Stimulated activated CD8-positive, alpha-beta memory T cell treated with anti-CD3 and anti-CD28 coated beads, Interleukin-7, amount 100 ng/mL, for 4 hours (primary cell): ENCODE measurements around the gene TMX4.
"Not testable (repeated sequence)": the region's sequence is repeated elsewhere in the genome, so short reads cannot be mapped to it uniquely, and the experiment has no call there.

Source experiments
- DNase-seq, 2 donors: peaks; one replicate each; pipeline ENCODE4 v3.0.0-alpha.2; 2020; ENCODE audit warnings: low read depth in 2 of 2

TMX4 gene

GRCh38 chr20:8019246-8019997 is at the start of gene TMX4:
TMX4 (minus strand) TSS chr20:8019761; CDS start chr20:8019613, 148 bp downstream.
- DNase-seq: peak; percentile 81 to 88

GRCh38 chr20:8067082-8067481 is 47.5 kb upstream of the TMX4 start:
- no peak for DNase-seq

- no peak for DNase-seq
Observed at GRCh38 chr20:8066662-8067061, 47.1 kb upstream of the TMX4 start.

- DNase-seq: no peak
Observed at GRCh38 chr20:8065691-8066090, 46.1 kb upstream of the TMX4 start.

GRCh38 chr20:8062756-8063155 is 43.2 kb upstream of the TMX4 start:
- no peak for DNase-seq

- no peak for DNase-seq
Observed at GRCh38 chr20:8061861-8062518, 42.4 kb upstream of the TMX4 start.

- no peak for DNase-seq
Observed at GRCh38 chr20:8060977-8061376, 41.4 kb upstream of the TMX4 start.

- DNase-seq: no peak
Observed at GRCh38 chr20:8057871-8058270, 38.3 kb upstream of the TMX4 start.

- DNase-seq: no peak
Observed at GRCh38 chr20:8055096-8055495, 35.5 kb upstream of the TMX4 start.

- no peak for DNase-seq
Observed at GRCh38 chr20:8050157-8050837, 30.7 kb upstream of the TMX4 start.

GRCh38 chr20:8049310-8049709 is 29.7 kb upstream of the TMX4 start:
- DNase-seq: no peak

- DNase-seq: no peak
Observed at GRCh38 chr20:8045946-8046345, 26.4 kb upstream of the TMX4 start.

GRCh38 chr20:8043687-8044282 is 24.2 kb upstream of the TMX4 start:
- no peak for DNase-seq

- no peak for DNase-seq
Observed at GRCh38 chr20:8039042-8039441, 19.5 kb upstream of the TMX4 start.

- DNase-seq: no peak
Observed at GRCh38 chr20:8036771-8037170, 17.2 kb upstream of the TMX4 start.

GRCh38 chr20:8033151-8033841 is 13.7 kb upstream of the TMX4 start:
- DNase-seq: no peak

- DNase-seq: no peak
Observed at GRCh38 chr20:8032499-8032898, 12.9 kb upstream of the TMX4 start.

GRCh38 chr20:8031539-8031938 is 12.0 kb upstream of the TMX4 start:
- DNase-seq: not testable (repeated sequence)

GRCh38 chr20:8021541-8022269 is 2.1 kb upstream of the TMX4 start:
- DNase-seq: no peak

- no peak for DNase-seq
Observed at GRCh38 chr20:8020314-8021079, 936 bp upstream of the TMX4 start.

GRCh38 chr20:8019998-8020247 is 362 bp upstream of the TMX4 start:
- DNase-seq: no peak
